DOHH2 (cell line): ENCODE results near the gene CAMTA1.

Source experiments
- H3F3A ChIP-seq: fragments of 200-600 bp; sonication (generic), shearing (Covaris generic); 2 replicates; pipeline ENCODE4 v1.6.0; 2016; ENCODE audit warnings: antibody characterized with exemption, mild to moderate bottlenecking; ENCODE audit not compliant: control insufficient read depth, insufficient read depth
- H3K27ac ChIP-seq: fragments of 200-600 bp; sonication (generic); 2 replicates; pipeline ENCODE4 v1.5.1; 2014; ENCODE audit warnings: low read depth, mild to moderate bottlenecking, low read length, moderate library complexity
- H3K27me3 ChIP-seq: fragments of 200-600 bp; sonication (generic); 2 replicates; pipeline ENCODE4 v1.6.1; 2014; ENCODE audit warnings: mild to moderate bottlenecking, low read length, mixed read lengths; ENCODE audit not compliant: control insufficient read depth
- H3K36me3 ChIP-seq: fragments of 200-600 bp; sonication (generic); 2 replicates; pipeline ENCODE4 v1.6.1; 2014; ENCODE audit warnings: mild to moderate bottlenecking, low read length, moderate library complexity, mixed read lengths; ENCODE audit not compliant: control insufficient read depth
- H3K4me1 ChIP-seq: fragments of 200-600 bp; sonication (generic); 2 replicates; pipeline ENCODE4 v1.6.1; 2014; ENCODE audit warnings: mild to moderate bottlenecking, low read length, mixed read lengths; ENCODE audit not compliant: control insufficient read depth
- H3K4me2 ChIP-seq: fragments of 200-600 bp; sonication (generic); 2 replicates; pipeline ENCODE4 v1.6.0; 2014; ENCODE audit warnings: mild to moderate bottlenecking, low read length, moderate library complexity
- H3K4me3 ChIP-seq: fragments of 200-600 bp; sonication (generic); 2 replicates; pipeline ENCODE4 v1.5.1; 2014; ENCODE audit warnings: mild to moderate bottlenecking, low read length, mixed read lengths
- H3K79me2 ChIP-seq: fragments of 200-600 bp; sonication (generic); 2 replicates; pipeline ENCODE4 v1.6.1; 2014; ENCODE audit warnings: mild to moderate bottlenecking, low read length, mixed read lengths; ENCODE audit not compliant: control insufficient read depth
- H3K9me2 ChIP-seq: fragments of 200-600 bp; sonication (generic); replicated peaks from 2 replicates; pipeline ENCODE4 v1.6.1; 2014; ENCODE audit warnings: mild to moderate bottlenecking, low read length, mixed read lengths; ENCODE audit not compliant: control insufficient read depth
- H3K9me3 ChIP-seq: fragments of 200-600 bp; sonication (generic); 2 replicates; pipeline ENCODE4 v1.6.1; 2014; ENCODE audit warnings: antibody characterized with exemption, low read length, mixed read lengths; ENCODE audit not compliant: control insufficient read depth, insufficient read depth
- H4K20me1 ChIP-seq: fragments of 200-600 bp; sonication (generic); 2 replicates; pipeline ENCODE4 v1.6.0; 2014; ENCODE audit warnings: low read depth, mild to moderate bottlenecking, antibody characterized with exemption, low read length, moderate library complexity; ENCODE audit not compliant: control insufficient read depth, insufficient read depth
- CTCF ChIP-seq: fragments of 200-600 bp; sonication (generic); IDR thresholded peaks from one replicate; pipeline ENCODE4 v1.5.1; 2014; ENCODE audit warnings: antibody characterized with exemption, mild to moderate bottlenecking, low read depth, low read length; ENCODE audit not compliant: poor library complexity, severe bottlenecking
- EZH2phosphoT487 ChIP-seq: fragments of 200-600 bp; sonication (generic); IDR thresholded peaks from 2 replicates; pipeline ENCODE4 v1.6.1; 2017; ENCODE audit warnings: borderline replicate concordance, mild to moderate bottlenecking, antibody characterized with exemption, low read length, moderate library complexity, mixed read lengths

The CAMTA1 gene

GRCh38 chr1:6743189-6744101 lies 41.8 kb upstream of the CAMTA1 start:
- Histone ChIP-seq H3K27me3 (no peaks in the 10 kb centered on the region), H3K79me2 (no peaks in the 10 kb centered on the region), H3K36me3 (no peaks in the 10 kb centered on the region), H3K4me1 (no peaks in the 10 kb centered on the region), H4K20me1 (no peaks in the 10 kb centered on the region), H3K9me3 (no peaks in the 10 kb centered on the region), H3K9me2 (no peaks in the 10 kb centered on the region), H3F3A (no peaks in the 10 kb centered on the region), H3K4me2 (no peak overlapping the region), H3K4me3 (no peak overlapping the region), H3K27ac (no peak overlapping the region)
- no peak for TF ChIP-seq EZH2phosphoT487
- TF ChIP-seq CTCF, result no peak

GRCh38 chr1:6745073-6745472 lies 40.2 kb upstream of the CAMTA1 start:
- H3K9me3 ChIP-seq, result no peaks in the 10 kb centered on the region
- no peak overlapping the region for H3K4me2 ChIP-seq
- H3K27ac ChIP-seq, result no peak overlapping the region
- H3K79me2 ChIP-seq, result no peaks in the 10 kb centered on the region
- H3K4me3 ChIP-seq, result no peak overlapping the region
- H3K27me3 ChIP-seq, result no peaks in the 10 kb centered on the region
- H3F3A ChIP-seq, result no peaks in the 10 kb centered on the region
- no peaks in the 10 kb centered on the region for H3K36me3 ChIP-seq
- H4K20me1 ChIP-seq, result no peaks in the 10 kb centered on the region
- TF ChIP-seq EZH2phosphoT487 (no peak), CTCF (no peak)
- peaks cover 6% of the 10 kb centered on the region for H3K4me1 ChIP-seq
- H3K9me2 ChIP-seq, result no peaks in the 10 kb centered on the region

GRCh38 chr1:6747674-6748073 lies 37.6 kb upstream of the CAMTA1 start:
- Histone ChIP-seq H4K20me1 (no peaks in the 10 kb centered on the region), H3K27me3 (no peaks in the 10 kb centered on the region), H3K4me3 (no peak overlapping the region), H3K36me3 (no peaks in the 10 kb centered on the region), H3F3A (no peaks in the 10 kb centered on the region), H3K9me3 (no peaks in the 10 kb centered on the region), H3K4me2 (no peak overlapping the region), H3K9me2 (no peaks in the 10 kb centered on the region), H3K79me2 (no peaks in the 10 kb centered on the region), H3K4me1 (peaks cover 8% of the 10 kb centered on the region), H3K27ac (no peak overlapping the region)
- TF ChIP-seq CTCF, result no peak
- no peak for TF ChIP-seq EZH2phosphoT487
